ENCODE results near the gene SH3RF3.

Gene SH3RF3

GRCh38 chr2:109176928-109177327, 47.9 kb downstream of the SH3RF3 start:
- Histone ChIP-seq H3K9me3 (ENCODE audit: control insufficient read depth, low read length) (no peaks in the 10 kb centered on the region), H3K4me3 (ENCODE audit: insufficient read depth, low read depth, low read length) (no peak overlapping the region), H3K36me3 (ENCODE audit: control insufficient read depth, insufficient read depth, low read length) (no peaks in the 10 kb centered on the region), H3K27ac (ENCODE audit: insufficient read depth, low read depth, low read length, poor library complexity, severe bottlenecking) (no peak overlapping the region), H3K27me3 (ENCODE audit: control insufficient read depth, insufficient read depth, low read length, poor library complexity, severe bottlenecking) (no peaks in the 10 kb centered on the region), H3K4me1 (ENCODE audit: control insufficient read depth, insufficient read depth, low read length) (peaks cover 10% of the 10 kb centered on the region)
- 4 to 7% methylated on average over 2 of the region's 2 CpGs for WGBS, 2 experiments

- Histone ChIP-seq H3K4me1 (ENCODE audit: control insufficient read depth, insufficient read depth, low read length) (peaks cover 10% of the 10 kb centered on the region), H3K9me3 (ENCODE audit: control insufficient read depth, low read length) (no peaks in the 10 kb centered on the region), H3K4me3 (ENCODE audit: insufficient read depth, low read depth, low read length) (no peak overlapping the region), H3K36me3 (ENCODE audit: control insufficient read depth, insufficient read depth, low read length) (no peaks in the 10 kb centered on the region), H3K27me3 (ENCODE audit: control insufficient read depth, insufficient read depth, low read length, poor library complexity, severe bottlenecking) (no peaks in the 10 kb centered on the region), H3K27ac (ENCODE audit: insufficient read depth, low read depth, low read length, poor library complexity, severe bottlenecking) (no peak overlapping the region)
Measured at GRCh38 chr2:109177635-109178034, 48.6 kb downstream of the SH3RF3 start.

DNA sequence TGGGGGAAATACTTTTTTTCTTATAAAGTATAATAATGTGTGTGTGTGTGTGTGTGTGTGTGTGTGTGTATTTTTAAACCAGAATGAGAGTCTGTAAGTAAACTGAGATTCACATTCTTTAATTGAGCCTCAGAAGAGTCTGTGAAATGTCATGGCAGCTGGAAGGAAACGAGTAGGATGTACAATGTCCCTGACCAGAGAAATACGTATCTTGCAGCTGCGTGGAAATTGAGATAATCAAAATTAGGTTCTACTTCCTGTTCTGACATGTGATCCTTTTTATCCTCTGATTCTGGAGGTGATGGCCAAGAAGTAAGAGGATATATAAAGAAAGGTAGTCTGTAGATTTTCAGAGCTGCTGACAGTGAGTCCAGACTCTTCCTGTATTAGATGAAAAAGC, 50.0 kb downstream of the SH3RF3 start:
- H3K4me1 ChIP-seq (ENCODE audit: control insufficient read depth, insufficient read depth, low read length) = peaks cover 10% of the 10 kb centered on the region
- H3K27ac ChIP-seq (ENCODE audit: insufficient read depth, low read depth, low read length, poor library complexity, severe bottlenecking) = no peak overlapping the region
- no peaks in the 10 kb centered on the region for H3K36me3 ChIP-seq (ENCODE audit: control insufficient read depth, insufficient read depth, low read length)
- no peaks in the 10 kb centered on the region for H3K9me3 ChIP-seq (ENCODE audit: control insufficient read depth, low read length)
- no peak overlapping the region for H3K4me3 ChIP-seq (ENCODE audit: insufficient read depth, low read depth, low read length)
- no peaks in the 10 kb centered on the region for H3K27me3 ChIP-seq (ENCODE audit: control insufficient read depth, insufficient read depth, low read length, poor library complexity, severe bottlenecking)
- WGBS, 2 experiments = 92 to 97% methylated on average over 3 of the region's 3 CpGs

GRCh38 chr2:109180786-109181185, 51.8 kb downstream of the SH3RF3 start:
- H3K27me3 ChIP-seq (ENCODE audit: control insufficient read depth, insufficient read depth, low read length, poor library complexity, severe bottlenecking) = no peaks in the 10 kb centered on the region
- H3K9me3 ChIP-seq (ENCODE audit: control insufficient read depth, low read length) = no peaks in the 10 kb centered on the region
- H3K4me1 ChIP-seq (ENCODE audit: control insufficient read depth, insufficient read depth, low read length) = peaks cover 10% of the 10 kb centered on the region
- H3K27ac ChIP-seq (ENCODE audit: insufficient read depth, low read depth, low read length, poor library complexity, severe bottlenecking) = no peak overlapping the region
- no peaks in the 10 kb centered on the region for H3K36me3 ChIP-seq (ENCODE audit: control insufficient read depth, insufficient read depth, low read length)
- H3K4me3 ChIP-seq (ENCODE audit: insufficient read depth, low read depth, low read length) = no peak overlapping the region
- 91 to 93% methylated on average over 3 of the region's 3 CpGs for WGBS, 2 experiments

GRCh38 chr2:109182426-109182825, 53.4 kb downstream of the SH3RF3 start:
- H3K4me1 ChIP-seq (ENCODE audit: control insufficient read depth, insufficient read depth, low read length) = peaks cover under 1% of the 10 kb centered on the region
- H3K27ac ChIP-seq (ENCODE audit: insufficient read depth, low read depth, low read length, poor library complexity, severe bottlenecking) = no peak overlapping the region
- H3K36me3 ChIP-seq (ENCODE audit: control insufficient read depth, insufficient read depth, low read length) = no peaks in the 10 kb centered on the region
- H3K27me3 ChIP-seq (ENCODE audit: control insufficient read depth, insufficient read depth, low read length, poor library complexity, severe bottlenecking) = no peaks in the 10 kb centered on the region
- WGBS, 2 experiments = 98 to 99% methylated on average over 2 of the region's 2 CpGs
- H3K4me3 ChIP-seq (ENCODE audit: insufficient read depth, low read depth, low read length) = no peak overlapping the region
- H3K9me3 ChIP-seq (ENCODE audit: control insufficient read depth, low read length) = no peaks in the 10 kb centered on the region

DNA sequence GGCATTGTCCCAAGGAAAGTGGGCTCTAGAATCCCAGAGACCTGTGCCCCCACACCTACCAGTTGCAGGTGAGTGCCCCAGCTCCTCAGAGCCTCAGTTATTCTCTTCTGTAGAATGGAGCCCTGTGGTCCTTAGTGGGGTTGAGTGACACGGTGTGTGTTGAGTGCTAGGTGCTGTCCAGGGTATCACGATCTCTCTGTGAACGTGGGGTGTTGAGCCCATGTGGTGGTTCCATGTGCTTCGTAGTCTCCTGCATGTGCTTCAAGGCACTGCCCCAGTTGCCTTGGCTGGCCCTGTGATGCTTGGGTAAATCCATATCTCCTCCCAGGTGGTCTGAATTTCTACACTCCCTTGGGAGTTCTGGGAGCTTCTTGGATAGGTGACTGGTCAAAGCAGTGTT, 54.9 kb downstream of the SH3RF3 start:
- no peaks in the 10 kb centered on the region for H3K4me1 ChIP-seq (ENCODE audit: control insufficient read depth, insufficient read depth, low read length)
- H3K27ac ChIP-seq (ENCODE audit: insufficient read depth, low read depth, low read length, poor library complexity, severe bottlenecking) = no peak overlapping the region
- WGBS, 2 experiments = 91 to 96% methylated on average over 4 of the region's 4 CpGs
- H3K36me3 ChIP-seq (ENCODE audit: control insufficient read depth, insufficient read depth, low read length) = no peaks in the 10 kb centered on the region
- no peak overlapping the region for H3K4me3 ChIP-seq (ENCODE audit: insufficient read depth, low read depth, low read length)
- no peaks in the 10 kb centered on the region for H3K27me3 ChIP-seq (ENCODE audit: control insufficient read depth, insufficient read depth, low read length, poor library complexity, severe bottlenecking)
- H3K9me3 ChIP-seq (ENCODE audit: control insufficient read depth, low read length) = no peaks in the 10 kb centered on the region

GRCh38 chr2:109184368-109184767, 55.4 kb downstream of the SH3RF3 start:
- Histone ChIP-seq H3K9me3 (ENCODE audit: control insufficient read depth, low read length) (no peaks in the 10 kb centered on the region), H3K4me1 (ENCODE audit: control insufficient read depth, insufficient read depth, low read length) (no peaks in the 10 kb centered on the region), H3K27ac (ENCODE audit: insufficient read depth, low read depth, low read length, poor library complexity, severe bottlenecking) (no peak overlapping the region), H3K27me3 (ENCODE audit: control insufficient read depth, insufficient read depth, low read length, poor library complexity, severe bottlenecking) (no peaks in the 10 kb centered on the region), H3K36me3 (ENCODE audit: control insufficient read depth, insufficient read depth, low read length) (no peaks in the 10 kb centered on the region), H3K4me3 (ENCODE audit: insufficient read depth, low read depth, low read length) (no peak overlapping the region)
- WGBS, 2 experiments = 94 to 96% methylated on average over 3 of the region's 3 CpGs

DNA sequence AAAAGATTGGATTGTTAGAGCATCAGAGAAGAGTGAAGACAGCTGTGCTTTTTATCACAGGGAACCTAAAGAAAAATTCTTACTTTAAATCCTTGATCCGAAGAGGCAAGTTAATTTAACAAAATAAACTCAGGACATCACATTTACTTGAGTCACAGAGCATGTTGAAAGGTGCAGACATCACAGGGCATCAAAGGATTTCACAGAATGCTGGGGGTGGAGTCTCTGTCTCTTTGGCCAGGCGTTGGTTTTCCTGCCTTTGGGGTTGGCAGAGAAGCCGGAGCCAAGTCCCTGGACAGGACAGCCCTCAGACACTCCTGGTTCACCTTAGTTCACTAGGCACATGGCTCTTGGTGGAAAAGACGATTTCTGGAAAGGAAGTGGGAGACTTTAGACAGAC, 56.3 kb downstream of the SH3RF3 start:
- Histone ChIP-seq H3K27ac (ENCODE audit: insufficient read depth, low read depth, low read length, poor library complexity, severe bottlenecking) (no peak overlapping the region), H3K27me3 (ENCODE audit: control insufficient read depth, insufficient read depth, low read length, poor library complexity, severe bottlenecking) (no peaks in the 10 kb centered on the region), H3K36me3 (ENCODE audit: control insufficient read depth, insufficient read depth, low read length) (no peaks in the 10 kb centered on the region), H3K4me1 (ENCODE audit: control insufficient read depth, insufficient read depth, low read length) (no peaks in the 10 kb centered on the region), H3K9me3 (ENCODE audit: control insufficient read depth, low read length) (no peaks in the 10 kb centered on the region), H3K4me3 (ENCODE audit: insufficient read depth, low read depth, low read length) (no peak overlapping the region)
- WGBS, 2 experiments = 72 to 85% methylated on average over 4 of the region's 4 CpGs

GRCh38 chr2:109185821-109186570, 57.0 kb downstream of the SH3RF3 start:
- Histone ChIP-seq H3K27ac (ENCODE audit: insufficient read depth, low read depth, low read length, poor library complexity, severe bottlenecking) (no peak overlapping the region), H3K4me3 (ENCODE audit: insufficient read depth, low read depth, low read length) (no peak overlapping the region), H3K27me3 (ENCODE audit: control insufficient read depth, insufficient read depth, low read length, poor library complexity, severe bottlenecking) (no peaks in the 10 kb centered on the region), H3K36me3 (ENCODE audit: control insufficient read depth, insufficient read depth, low read length) (no peaks in the 10 kb centered on the region), H3K9me3 (ENCODE audit: control insufficient read depth, low read length) (no peaks in the 10 kb centered on the region), H3K4me1 (ENCODE audit: control insufficient read depth, insufficient read depth, low read length) (no peaks in the 10 kb centered on the region)
- WGBS, 2 experiments = 90 to 93% methylated on average over 16 of the region's 16 CpGs

DNA sequence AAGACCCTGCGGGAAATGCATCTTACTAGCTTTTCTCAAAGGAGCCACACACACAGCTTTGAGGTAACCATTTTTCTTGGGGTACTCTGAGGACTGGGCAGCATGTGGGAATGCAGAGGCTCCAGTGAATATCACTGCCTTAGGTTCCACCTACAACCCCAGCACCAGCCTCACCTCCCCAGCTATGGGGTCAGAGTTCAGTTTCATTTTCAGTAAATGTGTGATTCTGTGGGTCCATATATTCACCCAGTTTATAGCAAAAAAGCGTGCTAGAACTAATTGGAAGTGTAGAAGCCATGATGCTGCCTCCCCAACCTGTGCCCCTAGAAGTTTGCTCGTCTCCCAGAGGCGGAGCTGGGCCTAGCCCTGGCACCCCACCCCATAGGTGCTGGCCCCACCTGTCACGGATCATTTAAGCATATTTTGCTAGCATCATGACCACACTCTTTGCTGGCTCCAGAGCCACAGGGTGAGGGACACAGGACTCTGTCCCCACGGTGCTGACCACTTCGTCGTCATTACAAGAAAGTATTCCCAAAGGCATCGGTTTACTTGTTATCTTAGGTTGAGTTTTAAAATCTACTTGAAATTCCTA, 57.7 kb downstream of the SH3RF3 start:
- H3K27me3 ChIP-seq (ENCODE audit: control insufficient read depth, insufficient read depth, low read length, poor library complexity, severe bottlenecking) = no peaks in the 10 kb centered on the region
- 90 to 92% methylated on average over 8 to 9 of the region's 9 CpGs for WGBS, 2 experiments
- H3K4me3 ChIP-seq (ENCODE audit: insufficient read depth, low read depth, low read length) = no peak overlapping the region
- no peaks in the 10 kb centered on the region for H3K36me3 ChIP-seq (ENCODE audit: control insufficient read depth, insufficient read depth, low read length)
- no peaks in the 10 kb centered on the region for H3K4me1 ChIP-seq (ENCODE audit: control insufficient read depth, insufficient read depth, low read length)
- no peaks in the 10 kb centered on the region for H3K9me3 ChIP-seq (ENCODE audit: control insufficient read depth, low read length)
- H3K27ac ChIP-seq (ENCODE audit: insufficient read depth, low read depth, low read length, poor library complexity, severe bottlenecking) = no peak overlapping the region
